A549 (cell line): Measurements from ENCODE around the gene CACNA1S.

Source experiments
- MAZ ChIP-seq: fragments of 150-350 bp; IDR thresholded peaks from 2 replicates; pipeline ENCODE4 v1.6.1; 2014; ENCODE audit warnings: antibody characterized with exemption, low read depth, low read length, borderline replicate concordance
- NPAS2 ChIP-seq: fragments of 250-450 bp; sonication (Bioruptor Pico); IDR thresholded peaks from 2 replicates; pipeline ENCODE4 v1.8.0; 2022; ENCODE audit warnings: mild to moderate bottlenecking, moderate library complexity, borderline replicate concordance
- RCOR1 ChIP-seq: fragments of 150-350 bp; IDR thresholded peaks from 2 replicates; pipeline ENCODE4 v1.6.1; 2014; ENCODE audit warnings: antibody characterized with exemption, low read length, low read depth
- ZNF302 ChIP-seq: fragments of 250-450 bp; sonication (Bioruptor Pico); IDR thresholded peaks from 2 replicates; pipeline ENCODE4 v1.9.0; 2021; ENCODE audit warnings: inconsistent platforms, mild to moderate bottlenecking, moderate library complexity
- TF ChIP-seq, protein P1 (sequence below): fragments of >200 bp; sonication (Bioruptor Twin); formaldehyde crosslinking; IDR thresholded peaks from 3 replicates; pipeline ENCODE4 v1.5.1; 2016
- TF ChIP-seq, protein P2 (sequence below): IDR thresholded peaks from 2 replicates; pipeline ENCODE4 v1.6.1; 2012
- TF ChIP-seq, protein P3 (sequence below): IDR thresholded peaks from 2 replicates; pipeline ENCODE4 v1.6.1; 2012

DNA sequence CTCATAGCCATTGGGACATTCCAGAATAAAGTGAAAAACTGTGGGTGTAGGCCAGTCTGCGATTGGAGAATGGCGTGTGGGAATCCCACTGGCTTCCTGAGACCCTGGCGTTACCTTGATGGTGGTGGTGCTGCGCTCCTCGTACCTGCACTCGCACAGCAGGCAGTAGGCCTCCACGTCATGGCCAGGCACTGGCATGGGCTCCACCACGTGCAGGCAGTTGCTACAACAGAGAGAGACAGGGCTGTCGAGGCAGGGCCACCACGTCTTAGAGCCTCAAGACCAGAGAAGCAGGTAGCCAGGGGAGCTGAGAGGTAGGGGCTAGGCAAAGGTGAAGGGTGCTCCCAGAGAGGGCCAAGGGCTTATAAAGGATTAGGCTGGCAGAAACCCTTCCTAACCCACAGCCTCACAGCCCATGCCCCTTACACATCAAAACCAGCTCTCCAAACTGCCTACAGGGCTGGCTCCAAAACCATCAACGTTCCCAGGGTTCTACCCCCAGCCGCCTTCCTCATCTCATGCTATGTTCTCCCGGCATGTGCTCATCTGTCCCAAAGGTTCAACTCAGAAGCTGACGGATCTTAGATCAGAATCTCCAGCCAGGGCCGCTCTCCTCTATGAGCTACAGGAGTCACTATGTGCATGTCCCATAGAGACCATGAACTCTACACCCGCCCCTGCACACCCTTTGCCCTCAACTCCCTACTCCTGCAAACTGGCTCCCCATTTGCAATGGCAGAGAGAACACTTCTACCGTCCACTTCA, 34.6 kb upstream of the CACNA1S start:
- TF ChIP-seq NPAS2 (CRISPR knock-in tag) (no peak), ZNF302 (CRISPR knock-in tag) (no peak), MAZ (no peak), RCOR1 (no peak)
- TF ChIP-seq, protein P1, sequence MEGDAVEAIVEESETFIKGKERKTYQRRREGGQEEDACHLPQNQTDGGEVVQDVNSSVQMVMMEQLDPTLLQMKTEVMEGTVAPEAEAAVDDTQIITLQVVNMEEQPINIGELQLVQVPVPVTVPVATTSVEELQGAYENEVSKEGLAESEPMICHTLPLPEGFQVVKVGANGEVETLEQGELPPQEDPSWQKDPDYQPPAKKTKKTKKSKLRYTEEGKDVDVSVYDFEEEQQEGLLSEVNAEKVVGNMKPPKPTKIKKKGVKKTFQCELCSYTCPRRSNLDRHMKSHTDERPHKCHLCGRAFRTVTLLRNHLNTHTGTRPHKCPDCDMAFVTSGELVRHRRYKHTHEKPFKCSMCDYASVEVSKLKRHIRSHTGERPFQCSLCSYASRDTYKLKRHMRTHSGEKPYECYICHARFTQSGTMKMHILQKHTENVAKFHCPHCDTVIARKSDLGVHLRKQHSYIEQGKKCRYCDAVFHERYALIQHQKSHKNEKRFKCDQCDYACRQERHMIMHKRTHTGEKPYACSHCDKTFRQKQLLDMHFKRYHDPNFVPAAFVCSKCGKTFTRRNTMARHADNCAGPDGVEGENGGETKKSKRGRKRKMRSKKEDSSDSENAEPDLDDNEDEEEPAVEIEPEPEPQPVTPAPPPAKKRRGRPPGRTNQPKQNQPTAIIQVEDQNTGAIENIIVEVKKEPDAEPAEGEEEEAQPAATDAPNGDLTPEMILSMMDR = no peak
- TF ChIP-seq, protein P2, sequence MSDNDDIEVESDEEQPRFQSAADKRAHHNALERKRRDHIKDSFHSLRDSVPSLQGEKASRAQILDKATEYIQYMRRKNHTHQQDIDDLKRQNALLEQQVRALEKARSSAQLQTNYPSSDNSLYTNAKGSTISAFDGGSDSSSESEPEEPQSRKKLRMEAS = no peak
- TF ChIP-seq, protein P3, sequence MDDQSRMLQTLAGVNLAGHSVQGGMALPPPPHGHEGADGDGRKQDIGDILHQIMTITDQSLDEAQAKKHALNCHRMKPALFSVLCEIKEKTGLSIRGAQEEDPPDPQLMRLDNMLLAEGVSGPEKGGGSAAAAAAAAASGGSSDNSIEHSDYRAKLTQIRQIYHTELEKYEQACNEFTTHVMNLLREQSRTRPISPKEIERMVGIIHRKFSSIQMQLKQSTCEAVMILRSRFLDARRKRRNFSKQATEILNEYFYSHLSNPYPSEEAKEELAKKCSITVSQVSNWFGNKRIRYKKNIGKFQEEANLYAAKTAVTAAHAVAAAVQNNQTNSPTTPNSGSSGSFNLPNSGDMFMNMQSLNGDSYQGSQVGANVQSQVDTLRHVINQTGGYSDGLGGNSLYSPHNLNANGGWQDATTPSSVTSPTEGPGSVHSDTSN = no peak
